Osteoblast (primary cell): ENCODE measurements around the gene PLEKHG4B. TPM values are rescaled to one million over a fixed set of nuclear protein-coding genes. Genes with fewer than 3 reads are reported as not detected.
"Not testable (repeated sequence)": the region's sequence is repeated elsewhere in the genome, so short reads cannot be mapped to it uniquely, and the experiment has no call there.

Source experiments
- DNase-seq: peaks from one replicate; pipeline ENCODE4 v3.0.0; 2011; ENCODE audit warnings: low spot score, mixed read lengths; ENCODE audit not compliant: insufficient read length; ENCODE audit errors: missing footprints
- H2AFZ ChIP-seq: 2 replicates; pipeline ENCODE4 v1.6.0; 2011; ENCODE audit warnings: mild to moderate bottlenecking, low read length
- H3K27ac ChIP-seq: 2 replicates; pipeline ENCODE4 v1.5.1; 2011; ENCODE audit warnings: mild to moderate bottlenecking, low read depth, low read length, moderate library complexity
- H3K27me3 ChIP-seq: 2 replicates; pipeline ENCODE4 v1.6.0; 2012; ENCODE audit warnings: mild to moderate bottlenecking, control low read depth, inconsistent platforms, low read length, moderate library complexity; ENCODE audit not compliant: insufficient read depth
- H3K36me3 ChIP-seq: 2 replicates; pipeline ENCODE4 v1.5.1; 2011; ENCODE audit warnings: mild to moderate bottlenecking, low read length, control low read depth, moderate library complexity; ENCODE audit not compliant: insufficient read depth
- H3K4me1 ChIP-seq: 2 replicates; pipeline ENCODE4 v1.5.1; 2011; ENCODE audit warnings: mild to moderate bottlenecking, low read length, control low read depth, moderate library complexity; ENCODE audit not compliant: insufficient read depth
- H3K4me2 ChIP-seq: 2 replicates; pipeline ENCODE4 v1.6.0; 2011; ENCODE audit warnings: mild to moderate bottlenecking, low read length; ENCODE audit not compliant: insufficient read depth
- H3K4me3 ChIP-seq: fragments of 200-600 bp; sonication (generic); 3 replicates; pipeline ENCODE4 v1.5.1; 2012; ENCODE audit warnings: mild to moderate bottlenecking, low read length, inconsistent platforms; ENCODE audit not compliant: insufficient read depth
- H3K79me2 ChIP-seq: 2 replicates; pipeline ENCODE4 v1.6.0; 2012; ENCODE audit warnings: mild to moderate bottlenecking, low read length, control low read depth, inconsistent platforms; ENCODE audit not compliant: insufficient read depth
- H3K9me3 ChIP-seq: 2 replicates; pipeline ENCODE4 v1.5.1; 2011; ENCODE audit warnings: low read depth, low read length, control low read depth
- H4K20me1 ChIP-seq: 2 replicates; pipeline ENCODE4 v1.6.0; 2012; ENCODE audit warnings: mild to moderate bottlenecking, low read length, control low read depth; ENCODE audit not compliant: insufficient read depth
- CTCF ChIP-seq: IDR thresholded peaks from 2 replicates; pipeline ENCODE4 v1.5.1; 2011; ENCODE audit warnings: mild to moderate bottlenecking, low read depth, low read length, moderate library complexity; ENCODE audit errors: extremely low read depth
- total RNA-seq: library from RNA; depleted of rRNA; stranded (reverse); fragments of >200 nt; gene quantifications from 2 replicates; pipeline ENCODE4 v1.2.3, GENCODE V29; 2012

PLEKHG4B gene
- total RNA-seq, 1 donor: 0.36 TPM

- H3K9me3 ChIP-seq: no peaks in the 10 kb centered on the region
- H3K27ac ChIP-seq: no peak overlapping the region
- no peak overlapping the region for H3K4me3 ChIP-seq
- no peak overlapping the region for H2AFZ ChIP-seq
- H4K20me1 ChIP-seq: peaks cover 13% of the 10 kb centered on the region
- peaks cover 80% of the 10 kb centered on the region for H3K36me3 ChIP-seq
- no peak for DNase-seq
- no peak for TF ChIP-seq CTCF
- peaks cover 13% of the 10 kb centered on the region for H3K79me2 ChIP-seq
- H3K4me2 ChIP-seq: no peak overlapping the region
- H3K4me1 ChIP-seq: no peaks in the 10 kb centered on the region
- no peaks in the 10 kb centered on the region for H3K27me3 ChIP-seq
Measured at GRCh38 chr5:228886-229285, 136.9 kb downstream of the PLEKHG4B start.

- no peak for TF ChIP-seq CTCF
- Histone ChIP-seq H3K4me1 (no peaks in the 10 kb centered on the region), H2AFZ (no peak overlapping the region), H3K27me3 (no peaks in the 10 kb centered on the region), H3K9me3 (no peaks in the 10 kb centered on the region), H3K27ac (no peak overlapping the region), H3K4me3 (no peak overlapping the region), H4K20me1 (peaks cover 4% of the 10 kb centered on the region), H3K79me2 (no peaks in the 10 kb centered on the region), H3K4me2 (no peak overlapping the region), H3K36me3 (peaks cover 77% of the 10 kb centered on the region)
- DNase-seq: no peak
Measured at GRCh38 chr5:230711-231110, 138.7 kb downstream of the PLEKHG4B start.

GRCh38 chr5:231661-232060 is 139.7 kb downstream of the PLEKHG4B start:
- peaks cover 4% of the 10 kb centered on the region for H4K20me1 ChIP-seq
- H3K4me3 ChIP-seq: no peak overlapping the region
- H3K4me1 ChIP-seq: no peaks in the 10 kb centered on the region
- no peak for TF ChIP-seq CTCF
- H3K79me2 ChIP-seq: no peaks in the 10 kb centered on the region
- H3K4me2 ChIP-seq: no peak overlapping the region
- H3K36me3 ChIP-seq: peaks cover 71% of the 10 kb centered on the region
- no peaks in the 10 kb centered on the region for H3K9me3 ChIP-seq
- H2AFZ ChIP-seq: no peak overlapping the region
- H3K27me3 ChIP-seq: no peaks in the 10 kb centered on the region
- H3K27ac ChIP-seq: no peak overlapping the region
- no peak for DNase-seq

- H3K36me3 ChIP-seq: peaks cover 58% of the 10 kb centered on the region
- DNase-seq, H3K79me2 ChIP-seq, H3K4me1 ChIP-seq, H3K4me2 ChIP-seq, H3K27me3 ChIP-seq, H3K27ac ChIP-seq, H2AFZ ChIP-seq, H3K4me3 ChIP-seq, H4K20me1 ChIP-seq, H3K9me3 ChIP-seq: not testable (repeated sequence)
Measured at GRCh38 chr5:233426-233825, 141.5 kb downstream of the PLEKHG4B start.
